Tibial nerve (tissue), 3 donors: ENCODE results near the gene CTNNA1.
"Not testable (repeated sequence)": the region's sequence is repeated elsewhere in the genome, so short reads cannot be mapped to it uniquely, and the experiment has no call there.

Experiments
- CTCF ChIP-seq, 5 experiments: fragments of 200-600 bp in 3 of 5; fragments of 450-650 bp in 2 of 5; sonication (generic) in 3 of 5; IDR thresholded peaks; one replicate each; pipeline ENCODE4 v1.5.1; 2016 to 2019; ENCODE audit warnings: antibody characterized with exemption in 5 of 5, mild to moderate bottlenecking in 3 of 5, moderate library complexity in 2 of 5
- POLR2A ChIP-seq, 2 donors: fragments of 450-650 bp; IDR thresholded peaks; one replicate each; pipeline ENCODE4 v1.6.1; 2017; ENCODE audit warnings: antibody characterized with exemption in 2 of 2, mild to moderate bottlenecking in 2 of 2, moderate library complexity in 2 of 2

DNA sequence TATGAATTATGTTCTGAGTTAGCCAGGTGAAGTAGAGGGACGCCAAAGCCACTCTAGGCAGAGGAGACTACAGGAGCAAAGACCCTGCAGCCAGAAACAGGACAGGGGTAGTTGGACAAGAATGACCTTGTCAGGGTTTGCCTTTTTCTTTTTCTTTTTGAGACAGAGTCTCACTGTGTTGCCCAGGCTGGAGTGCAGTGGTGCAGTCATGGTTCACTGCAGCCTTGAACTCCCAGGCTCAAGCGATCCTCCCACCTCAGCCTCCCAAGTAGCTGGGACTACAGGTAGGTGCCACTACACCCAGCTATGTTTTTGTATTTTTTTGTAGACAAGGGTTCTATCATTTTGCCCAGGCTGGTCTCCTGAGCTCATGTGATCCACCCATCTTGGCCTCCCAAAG is 1.9 kb upstream of the CTNNA1 start:
- not testable (repeated sequence) for TF ChIP-seq CTCF, POLR2A (IDR thresholded peaks at IDR 0.05)
